ENCODE data around the gene KLRB1. TPM values are rescaled to one million over a fixed set of nuclear protein-coding genes. Genes with fewer than 3 reads are reported as not detected.
"Not testable (repeated sequence)": the region's sequence is repeated elsewhere in the genome, so short reads cannot be mapped to it uniquely, and the experiment has no call there.

Gene KLRB1
- total RNA-seq, 5 donors from 2014 or later (not counting 1 experiment from before 2014, with no cell fraction given) = 9.0 to 55.5 (median 31.6) TPM

- 98% methylated on average over 5 of the region's 5 CpGs for WGBS (ENCODE audit: insufficient coverage)
- peak overlapping the region; percentile 35 to 45 for H3K27ac Mint-ChIP-seq
Measured at GRCh38 chr12:9604287-9604686, 3.4 kb downstream of the KLRB1 start.

GRCh38 chr12:9600426-9600825, 7.3 kb downstream of the KLRB1 start:
- H3K4me3 Mint-ChIP-seq, CTCF ChIA-PET: not testable (repeated sequence)
- H3K27ac Mint-ChIP-seq = peak overlapping the region; percentile 21 to 42

More at GRCh38 chr12:9604287-9604686, 3.4 kb downstream of the KLRB1 start:
- Mint-ChIP-seq H3K27me3 (no peaks in the 10 kb centered on the region), H3K4me1 (peaks cover 15 to 57% (median 20%) of the 10 kb centered on the region in 3 donors), H3K9me3 (peaks cover 0 to 3% (median 0%) of the 10 kb centered on the region in 3 donors), H3K4me3 (peak overlapping the region in 2 of 3 donors; percentile 14 to 41), H3K36me3 (peaks cover 21% of the 10 kb centered on the region)
- POLR2A ChIA-PET = no interaction called here
- CTCF ChIA-PET = no interaction called here
- no peaks in the 10 kb centered on the region for H3K9me3 ChIP-seq
- H3K4me3 ChIP-seq (ENCODE audit: control insufficient read depth in 1 of 2, extremely low read depth in 1 of 2, low read length in 1 of 2) = peak overlapping the region in 1 of 2 donors; percentile 5
- peaks cover 0 to 3% of the 10 kb centered on the region in 2 donors for H3K36me3 ChIP-seq (ENCODE audit: control insufficient read depth in 2 of 2, extremely low read depth in 1 of 2, insufficient read depth in 1 of 2, low read length in 1 of 2)
- peaks cover 4 to 9% of the 10 kb centered on the region in 2 experiments for H3K4me1 ChIP-seq (ENCODE audit: control insufficient read depth in 1 of 2, extremely low read depth in 1 of 2, insufficient read depth in 2 of 2, low read length in 2 of 2)
- H3K27ac ChIP-seq (ENCODE audit: low read length) = no peak overlapping the region
- no peaks in the 10 kb centered on the region for H3K27me3 ChIP-seq (replicated peaks in 1 of 2; ENCODE audit: control insufficient read depth in 2 of 2, extremely low read depth in 1 of 2, insufficient read depth in 2 of 2, low read length in 1 of 2)
- ATAC-seq (replicated peaks in 1 of 4) (no peak), DNase-seq (no peak)

GRCh38 chr12:9598363-9598762, 9.4 kb downstream of the KLRB1 start:
- H3K27ac Mint-ChIP-seq = no peak overlapping the region
- H3K9me3 Mint-ChIP-seq = no peaks in the 10 kb centered on the region
- no peak overlapping the region for H3K4me3 Mint-ChIP-seq
- POLR2A ChIA-PET = no interaction called here
- no peak for ATAC-seq (replicated peaks in 1 of 4)
- Histone ChIP-seq H3K27ac (ENCODE audit: low read length) (no peak overlapping the region), H3K27me3 (replicated peaks in 1 of 2; ENCODE audit: control insufficient read depth in 2 of 2, extremely low read depth in 1 of 2, insufficient read depth in 2 of 2, low read length in 1 of 2) (no peaks in the 10 kb centered on the region), H3K36me3 (ENCODE audit: control insufficient read depth in 2 of 2, extremely low read depth in 1 of 2, insufficient read depth in 1 of 2, low read length in 1 of 2) (peaks cover 0 to 14% of the 10 kb centered on the region in 2 donors), H3K9me3 (no peaks in the 10 kb centered on the region), H3K4me1 (ENCODE audit: control insufficient read depth in 1 of 2, extremely low read depth in 1 of 2, insufficient read depth in 2 of 2, low read length in 2 of 2) (no peaks in the 10 kb centered on the region), H3K4me3 (ENCODE audit: control insufficient read depth in 1 of 2, extremely low read depth in 1 of 2, low read length in 1 of 2) (no peak overlapping the region)
- DNase-seq = no peak
- H3K36me3 Mint-ChIP-seq = peaks cover 35% of the 10 kb centered on the region
- WGBS (ENCODE audit: insufficient coverage) = no CpG with 5 or more reads among the region's 3 CpGs
- H3K27me3 Mint-ChIP-seq = no peaks in the 10 kb centered on the region
- H3K4me1 Mint-ChIP-seq = peaks cover 0 to 17% (median 7%) of the 10 kb centered on the region in 3 donors
- CTCF ChIA-PET = interaction anchor here in 1 of 2 donors (0.8 kb wide), 1 partner anchor 228 kb away, joined by 3 read pairs; no protein-coding TSS in a partner anchor

More at GRCh38 chr12:9600426-9600825, 7.3 kb downstream of the KLRB1 start:
- Mint-ChIP-seq H3K4me1 (peaks cover 0 to 33% (median 7%) of the 10 kb centered on the region in 3 donors), H3K36me3 (peaks cover 31% of the 10 kb centered on the region)
- DNase-seq; H3K27me3 ChIP-seq (replicated peaks in 1 of 2; ENCODE audit: control insufficient read depth in 2 of 2, extremely low read depth in 1 of 2, insufficient read depth in 2 of 2, low read length in 1 of 2); POLR2A ChIA-PET; H3K4me3 ChIP-seq (ENCODE audit: control insufficient read depth in 1 of 2, extremely low read depth in 1 of 2, low read length in 1 of 2); H3K9me3 ChIP-seq; H3K27ac ChIP-seq (ENCODE audit: low read length); H3K4me1 ChIP-seq (ENCODE audit: control insufficient read depth in 1 of 2, extremely low read depth in 1 of 2, insufficient read depth in 2 of 2, low read length in 2 of 2); H3K27me3 Mint-ChIP-seq; H3K9me3 Mint-ChIP-seq; ATAC-seq (replicated peaks in 1 of 4): not testable (repeated sequence)
- no CpG with 5 or more reads among the region's 3 CpGs for WGBS (ENCODE audit: insufficient coverage)
- H3K36me3 ChIP-seq (ENCODE audit: control insufficient read depth in 2 of 2, extremely low read depth in 1 of 2, insufficient read depth in 1 of 2, low read length in 1 of 2) = peaks cover 0 to 11% of the 10 kb centered on the region in 2 donors

GRCh38 chr12:9597365-9597764, 10.4 kb downstream of the KLRB1 start:
- no peak for ATAC-seq (replicated peaks in 1 of 4)
- POLR2A ChIA-PET = no interaction called here
- Mint-ChIP-seq H3K27me3 (no peaks in the 10 kb centered on the region), H3K36me3 (peaks cover 32% of the 10 kb centered on the region), H3K4me1 (peaks cover 0 to 12% (median 7%) of the 10 kb centered on the region in 3 donors), H3K27ac (no peak overlapping the region), H3K9me3 (no peaks in the 10 kb centered on the region), H3K4me3 (no peak overlapping the region)
- H3K9me3 ChIP-seq = no peaks in the 10 kb centered on the region
- DNase-seq = no peak
- no peaks in the 10 kb centered on the region for H3K4me1 ChIP-seq (ENCODE audit: control insufficient read depth in 1 of 2, extremely low read depth in 1 of 2, insufficient read depth in 2 of 2, low read length in 2 of 2)
- no peaks in the 10 kb centered on the region for H3K27me3 ChIP-seq (replicated peaks in 1 of 2; ENCODE audit: control insufficient read depth in 2 of 2, extremely low read depth in 1 of 2, insufficient read depth in 2 of 2, low read length in 1 of 2)
- WGBS (ENCODE audit: insufficient coverage) = 79% methylated on average over 4 of the region's 5 CpGs
- CTCF ChIA-PET = no interaction called here
- H3K27ac ChIP-seq (ENCODE audit: low read length) = no peak overlapping the region
- H3K4me3 ChIP-seq (ENCODE audit: control insufficient read depth in 1 of 2, extremely low read depth in 1 of 2, low read length in 1 of 2) = no peak overlapping the region
- H3K36me3 ChIP-seq (ENCODE audit: control insufficient read depth in 2 of 2, extremely low read depth in 1 of 2, insufficient read depth in 1 of 2, low read length in 1 of 2) = peaks cover 0 to 14% of the 10 kb centered on the region in 2 donors

- H3K9me3 ChIP-seq = no peaks in the 10 kb centered on the region
- H3K4me1 ChIP-seq (ENCODE audit: control insufficient read depth in 1 of 2, extremely low read depth in 1 of 2, insufficient read depth in 2 of 2, low read length in 2 of 2) = no peaks in the 10 kb centered on the region
- H3K36me3 ChIP-seq (ENCODE audit: control insufficient read depth in 2 of 2, extremely low read depth in 1 of 2, insufficient read depth in 1 of 2, low read length in 1 of 2) = peaks cover 0 to 4% of the 10 kb centered on the region in 2 donors
- Mint-ChIP-seq H3K27ac (no peak overlapping the region), H3K36me3 (peaks cover 10% of the 10 kb centered on the region), H3K4me3 (no peak overlapping the region), H3K4me1 (no peaks in the 10 kb centered on the region), H3K9me3 (no peaks in the 10 kb centered on the region), H3K27me3 (no peaks in the 10 kb centered on the region)
- no peaks in the 10 kb centered on the region for H3K27me3 ChIP-seq (replicated peaks in 1 of 2; ENCODE audit: control insufficient read depth in 2 of 2, extremely low read depth in 1 of 2, insufficient read depth in 2 of 2, low read length in 1 of 2)
- ChIA-PET POLR2A (no interaction called here), CTCF (no interaction called here)
- no peak overlapping the region for H3K4me3 ChIP-seq (ENCODE audit: control insufficient read depth in 1 of 2, extremely low read depth in 1 of 2, low read length in 1 of 2)
- ATAC-seq (replicated peaks in 1 of 4) = no peak
- no peak for DNase-seq
- WGBS (ENCODE audit: insufficient coverage) = no CpG with 5 or more reads among the region's 2 CpGs
- no peak overlapping the region for H3K27ac ChIP-seq (ENCODE audit: low read length)
Measured at GRCh38 chr12:9590441-9590840, 17.3 kb downstream of the KLRB1 start.

GRCh38 chr12:9588749-9589148, 19.0 kb downstream of the KLRB1 start:
- POLR2A ChIA-PET = no interaction called here
- no peaks in the 10 kb centered on the region for H3K4me1 ChIP-seq (ENCODE audit: control insufficient read depth in 1 of 2, extremely low read depth in 1 of 2, insufficient read depth in 2 of 2, low read length in 2 of 2)
- H3K27ac Mint-ChIP-seq = no peak overlapping the region

More at GRCh38 chr12:9588749-9589148, 19.0 kb downstream of the KLRB1 start:
- no CpG with 5 or more reads among the region's 2 CpGs for WGBS (ENCODE audit: insufficient coverage)
- no peak for ATAC-seq (replicated peaks in 1 of 4)
- H3K27me3 Mint-ChIP-seq = no peaks in the 10 kb centered on the region
- Histone ChIP-seq H3K27ac (ENCODE audit: low read length) (no peak overlapping the region), H3K4me3 (ENCODE audit: control insufficient read depth in 1 of 2, extremely low read depth in 1 of 2, low read length in 1 of 2) (no peak overlapping the region), H3K9me3 (no peaks in the 10 kb centered on the region), H3K27me3 (replicated peaks in 1 of 2; ENCODE audit: control insufficient read depth in 2 of 2, extremely low read depth in 1 of 2, insufficient read depth in 2 of 2, low read length in 1 of 2) (no peaks in the 10 kb centered on the region), H3K36me3 (ENCODE audit: control insufficient read depth in 2 of 2, extremely low read depth in 1 of 2, insufficient read depth in 1 of 2, low read length in 1 of 2) (no peaks in the 10 kb centered on the region)
- CTCF ChIA-PET = no interaction called here
- no peak for DNase-seq
- H3K9me3 Mint-ChIP-seq = no peaks in the 10 kb centered on the region
- no peak overlapping the region for H3K4me3 Mint-ChIP-seq
- H3K4me1 Mint-ChIP-seq = no peaks in the 10 kb centered on the region
- H3K36me3 Mint-ChIP-seq = peaks cover 3% of the 10 kb centered on the region

Data from T-cell (primary cell).